Common myeloid progenitor, CD34-positive (primary cell): ENCODE measurements around the gene HLF. TPM values are rescaled to one million over a fixed set of nuclear protein-coding genes. Genes with fewer than 3 reads are reported as not detected.

Experiments
- CTCF ChIA-PET: fragments of 350-600 bp; sonication (Branson Sonifier 250); formaldehyde crosslinking; loops from one replicate; lab custom pipeline; 2021; ENCODE audit warnings: antibody characterized with exemption; lab: Charles Lee
- POLR2A ChIA-PET: fragments of 350-600 bp; sonication (Branson Sonifier 250); formaldehyde crosslinking; loops from one replicate; lab custom pipeline; 2021; ENCODE audit warnings: antibody characterized with exemption; lab: Charles Lee
- DNase-seq, 3 donors: peaks; one replicate each; pipeline versions ENCODE4 v3.0.0 to v3.0.0-alpha.2; 2013
- H3K27ac ChIP-seq, 2 experiments: 1 replicate in 1 of 2; 2 replicates in 1 of 2; pipeline ENCODE4 v1.7.0; 2013; ENCODE audit warnings: inconsistent platforms in 2 of 2, low read length in 2 of 2, mild to moderate bottlenecking in 2 of 2, low read depth in 1 of 2, moderate library complexity in 1 of 2; ENCODE audit not compliant: severe bottlenecking in 2 of 2, insufficient read depth in 1 of 2, poor library complexity in 1 of 2
- H3K27me3 ChIP-seq, 5 experiments: replicated peaks in 2 of 5; 1 replicate in 3 of 5; 2 replicates in 2 of 5; pipeline versions ENCODE4 v1.6.1 to v1.7.0; 2013; ENCODE audit warnings: low read length in 4 of 5, mild to moderate bottlenecking in 2 of 5, moderate library complexity in 2 of 5, inconsistent platforms in 1 of 5; ENCODE audit not compliant: insufficient read depth in 5 of 5, control insufficient read depth in 4 of 5
- H3K36me3 ChIP-seq, 4 experiments: 1 replicate in 2 of 4; 2 replicates in 2 of 4; pipeline versions ENCODE4 v1.6.1 to v1.7.0; 2013; ENCODE audit warnings: low read length in 3 of 4, control low read depth in 1 of 4, mild to moderate bottlenecking in 1 of 4; ENCODE audit not compliant: control insufficient read depth in 4 of 4, insufficient read depth in 4 of 4
- H3K4me1 ChIP-seq, 4 experiments: 1 replicate in 3 of 4; 2 replicates in 1 of 4; pipeline versions ENCODE4 v1.6.1 to v1.7.1; 2013; ENCODE audit warnings: low read length in 3 of 4, mild to moderate bottlenecking in 3 of 4, control low read depth in 1 of 4, inconsistent platforms in 1 of 4, moderate library complexity in 1 of 4; ENCODE audit not compliant: control insufficient read depth in 4 of 4, insufficient read depth in 4 of 4; ENCODE audit errors: control extremely low read depth in 1 of 4
- H3K4me3 ChIP-seq, 7 experiments: 1 replicate in 4 of 7; 2 replicates in 3 of 7; pipeline versions ENCODE4 v1.5.1 to v1.7.0; 2013; ENCODE audit warnings: mild to moderate bottlenecking in 7 of 7, low read length in 6 of 7, moderate library complexity in 6 of 7, inconsistent platforms in 2 of 7, low read depth in 2 of 7, control low read depth in 1 of 7; ENCODE audit not compliant: insufficient read depth in 4 of 7, control insufficient read depth in 1 of 7; ENCODE audit errors: extremely low read depth in 1 of 7
- H3K9me3 ChIP-seq, 5 experiments: 1 replicate in 4 of 5; 2 replicates in 1 of 5; pipeline versions ENCODE4 v1.6.1 to v1.7.1; 2013; ENCODE audit warnings: low read length in 4 of 5, mild to moderate bottlenecking in 2 of 5, inconsistent platforms in 1 of 5, low read depth in 1 of 5, moderate library complexity in 1 of 5; ENCODE audit not compliant: control insufficient read depth in 4 of 5, insufficient read depth in 2 of 5; ENCODE audit errors: control extremely low read depth in 1 of 5
- WGBS: methylation state at CpG from one replicate; pipeline ENCODE4 v1.1.5; 2013; ENCODE audit not compliant: insufficient coverage; 5-methylcytosine and 5-hydroxymethylcytosine counted together
- polyA plus RNA-seq: library from polyadenylated mRNA; unstranded; fragments of 120-200 nt; gene quantifications from one replicate; pipeline ENCODE4 v1.2.1, GENCODE V29; 2013

HLF gene
- 33.4 TPM for polyA plus RNA-seq

DNA sequence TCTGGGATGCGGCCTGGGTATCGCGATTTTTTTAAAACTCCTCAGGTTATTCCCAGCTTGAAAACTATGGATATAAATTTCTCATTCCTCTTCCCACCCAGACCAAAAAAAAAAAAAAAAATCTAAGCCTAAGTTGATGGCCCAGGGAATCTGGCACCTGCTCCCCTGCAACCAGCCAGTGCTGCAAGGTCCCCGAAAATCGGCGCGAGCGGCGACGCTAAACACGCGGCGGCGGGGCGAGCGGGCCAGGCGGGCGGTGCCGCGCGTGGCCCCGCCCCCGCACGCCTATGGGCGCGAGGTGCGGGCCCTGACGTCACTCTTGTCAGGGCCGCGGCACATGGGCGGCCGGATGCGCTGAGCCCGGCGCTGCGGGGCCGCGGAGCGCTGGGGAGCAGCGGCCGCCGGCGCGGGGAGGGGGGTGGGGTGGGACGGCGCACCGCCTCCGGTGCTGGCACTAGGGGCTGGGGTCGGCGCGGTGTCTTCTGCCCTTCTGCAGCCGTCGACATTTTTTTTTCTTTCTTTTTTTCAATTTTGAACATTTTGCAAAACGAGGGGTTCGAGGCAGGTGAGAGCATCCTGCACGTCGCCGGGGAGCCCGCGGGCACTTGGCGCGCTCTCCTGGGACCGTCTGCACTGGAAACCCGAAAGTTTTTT is at the start of gene HLF:
Gene HLF (plus strand): TSS at position 316 of the 654 bp plus-strand sequence. CDS start 525 bp downstream, outside the sequence.
- H3K27ac ChIP-seq, result peak within 1 kb of the TSS; percentile 33 to 52
- H3K27me3 ChIP-seq, result peaks cover 0 to 2% (median 0%) of the 10 kb centered on the region in 5 experiments
- peaks cover 0 to 3% (median 0%) of the 10 kb centered on the region in 5 experiments for H3K9me3 ChIP-seq
- H3K4me1 ChIP-seq, result peaks cover 8 to 59% (median 26%) of the 10 kb centered on the region in 4 experiments
- 0% methylated on average over 35 of the region's 64 CpGs for WGBS
- peaks cover 0 to 10% (median 0%) of the 10 kb centered on the region in 4 experiments for H3K36me3 ChIP-seq
- DNase-seq, result peak; percentile 88 to 93 (median 92)
- peak within 1 kb of the TSS; percentile 45 to 86 (median 65) for H3K4me3 ChIP-seq
- ChIA-PET CTCF (interaction anchor here (0.8 to 2.2 kb wide), 11 partner anchors 9 to 209 kb away, joined by 3 to 12 read pairs (median 4); no protein-coding TSS in a partner anchor), POLR2A (interaction anchor here (0.6 to 2.0 kb wide), 4 partner anchors 13 to 95 kb away, joined by 3 to 7 read pairs (median 4); no protein-coding TSS in a partner anchor)

DNA sequence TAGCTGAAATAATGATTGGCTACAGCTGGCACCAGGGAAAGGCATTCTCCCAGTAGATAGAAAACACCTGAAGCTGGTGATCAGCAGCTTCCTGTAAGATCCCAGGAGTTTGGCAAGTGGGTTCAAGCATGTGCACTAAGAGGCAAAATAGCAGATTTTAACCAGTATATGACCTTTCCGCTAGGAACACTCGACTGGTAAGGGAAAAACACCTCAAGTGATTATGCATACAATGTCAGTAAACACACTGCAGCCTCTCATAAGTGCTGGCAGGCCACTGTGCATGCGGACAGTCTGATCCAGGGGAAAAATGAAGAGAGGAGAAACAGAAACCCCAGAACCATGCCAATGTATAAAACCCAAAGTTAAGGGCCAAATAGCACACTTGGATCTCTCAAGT is 49.0 kb upstream of the HLF start:
- 100% methylated on average over 3 of the region's 3 CpGs for WGBS
- DNase-seq, result no peak
- CTCF ChIA-PET, result no interaction called here

GRCh38 chr17:55216888-55217287 is 47.9 kb upstream of the HLF start:
- ChIA-PET POLR2A (no interaction called here), CTCF (interaction anchor here (0.6 to 0.7 kb wide), 2 partner anchors 16 to 220 kb away, joined by 3 read pairs; no protein-coding TSS in a partner anchor)
- Histone ChIP-seq H3K4me1 (peaks cover 4 to 13% (median 8%) of the 10 kb centered on the region in 4 experiments), H3K36me3 (no peaks in the 10 kb centered on the region), H3K27me3 (no peaks in the 10 kb centered on the region), H3K9me3 (peaks cover 0 to 1% (median 0%) of the 10 kb centered on the region in 5 experiments), H3K27ac (peak overlapping the region in 1 of 2 experiments; percentile 28), H3K4me3 (no peak overlapping the region)
- peak; percentile 20 to 72 (median 49) for DNase-seq
- no CpG with 5 or more reads among the region's 3 CpGs for whole genome bisulfite sequencing

More for the DNA sequence above, 49.0 kb upstream of the HLF start:
- Histone ChIP-seq H3K4me1 (peaks cover 4 to 13% (median 8%) of the 10 kb centered on the region in 4 experiments), H3K27ac (no peak overlapping the region), H3K36me3 (no peaks in the 10 kb centered on the region), H3K4me3 (no peak overlapping the region), H3K27me3 (no peaks in the 10 kb centered on the region), H3K9me3 (peaks cover 0 to 1% (median 0%) of the 10 kb centered on the region in 5 experiments)
- POLR2A ChIA-PET, result no interaction called here

GRCh38 chr17:55219459-55219858 is 45.3 kb upstream of the HLF start:
- CTCF ChIA-PET, result interaction anchor here (1.1 to 2.2 kb wide), 3 partner anchors 10 to 20 kb away, joined by 3 to 5 read pairs (median 3); no protein-coding TSS in a partner anchor

GRCh38 chr17:55219934-55220333 is 44.8 kb upstream of the HLF start:
- 100% methylated on average over 1 of the region's 3 CpGs for WGBS
- Histone ChIP-seq H3K4me3 (no peak overlapping the region), H3K27me3 (no peaks in the 10 kb centered on the region), H3K27ac (no peak overlapping the region), H3K4me1 (peaks cover 4 to 13% (median 8%) of the 10 kb centered on the region in 4 experiments), H3K9me3 (no peaks in the 10 kb centered on the region), H3K36me3 (no peaks in the 10 kb centered on the region)
- CTCF ChIA-PET, result interaction anchor here (1.6 to 2.2 kb wide), 2 partner anchors 10 to 20 kb away, joined by 3 to 5 read pairs; no protein-coding TSS in a partner anchor
- no peak for DNase-seq
- POLR2A ChIA-PET, result interaction anchor here (0.7 kb wide), 1 partner anchor 17 kb away, joined by 3 read pairs; no protein-coding TSS in a partner anchor

More at GRCh38 chr17:55219459-55219858, 45.3 kb upstream of the HLF start:
- Histone ChIP-seq H3K27me3 (no peaks in the 10 kb centered on the region), H3K36me3 (no peaks in the 10 kb centered on the region), H3K4me3 (no peak overlapping the region), H3K9me3 (peaks cover 0 to 1% (median 0%) of the 10 kb centered on the region in 5 experiments), H3K27ac (no peak overlapping the region), H3K4me1 (peaks cover 4 to 13% (median 8%) of the 10 kb centered on the region in 4 experiments)
- DNase-seq, result no peak
- POLR2A ChIA-PET, result interaction anchor here (0.7 kb wide), 1 partner anchor 18 kb away, joined by 3 read pairs; no protein-coding TSS in a partner anchor
- WGBS, result 100% methylated on average over 1 of the region's 1 CpG

- CTCF ChIA-PET, result interaction anchor here (1.7 kb wide), 1 partner anchor 167 kb away, joined by 5 read pairs; no protein-coding TSS in a partner anchor
Observed at GRCh38 chr17:55223524-55223923, 41.2 kb upstream of the HLF start.

More at GRCh38 chr17:55223524-55223923, 41.2 kb upstream of the HLF start:
- H3K36me3 ChIP-seq, result no peaks in the 10 kb centered on the region
- H3K9me3 ChIP-seq, result no peaks in the 10 kb centered on the region
- POLR2A ChIA-PET, result no interaction called here
- H3K27ac ChIP-seq, result no peak overlapping the region
- no peak overlapping the region for H3K4me3 ChIP-seq
- peaks cover 0 to 3% (median 0%) of the 10 kb centered on the region in 4 experiments for H3K4me1 ChIP-seq
- no peaks in the 10 kb centered on the region for H3K27me3 ChIP-seq
- WGBS, result 100% methylated on average over 3 of the region's 3 CpGs
- DNase-seq, result no peak
